HG03064 (cell line): ENCODE measurements around the gene NPHS2.
"Not testable (repeated sequence)": the region's sequence is repeated elsewhere in the genome, so short reads cannot be mapped to it uniquely, and the experiment has no call there.

Source experiments
- ATAC-seq: cut with Tn5 transposase; IDR thresholded peaks from one replicate; pipeline ENCODE4 v1.9.1; 2021; ENCODE audit warnings: low read depth; ENCODE audit not compliant: unreplicated experiment

Gene NPHS2

DNA sequence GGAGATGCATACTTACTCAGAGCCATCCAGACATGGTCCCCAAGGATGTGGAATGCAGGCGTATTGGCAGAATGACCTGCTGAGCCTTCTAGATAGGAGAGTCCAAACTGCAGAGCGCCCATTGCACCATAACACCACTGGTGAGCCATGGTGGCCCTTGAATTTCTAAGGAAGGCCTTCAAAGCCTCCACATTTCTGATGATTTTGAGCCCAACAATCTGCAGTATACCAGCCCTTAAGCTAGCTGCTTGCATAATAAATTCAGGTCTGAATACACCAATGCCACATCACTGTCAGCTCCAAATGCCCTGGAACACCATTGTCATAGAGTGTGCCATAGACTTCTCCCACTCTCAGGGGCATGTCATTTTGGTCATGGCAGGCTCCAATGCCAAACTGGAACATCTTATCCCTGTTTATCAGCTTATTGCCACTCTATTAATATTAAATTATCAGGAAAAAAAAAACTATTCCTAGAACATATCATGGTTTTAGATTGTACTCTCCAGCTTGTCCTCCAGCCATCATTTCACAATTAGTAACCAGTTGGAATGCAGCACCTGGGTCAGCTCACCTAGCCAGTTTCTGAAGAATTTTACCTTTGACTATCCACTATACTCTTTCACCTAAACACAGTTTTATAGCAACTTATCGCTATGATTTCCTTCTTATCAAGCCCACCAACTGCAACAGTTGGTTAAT lies 26.9 kb downstream of the NPHS2 start:
- ATAC-seq: no peak

DNA sequence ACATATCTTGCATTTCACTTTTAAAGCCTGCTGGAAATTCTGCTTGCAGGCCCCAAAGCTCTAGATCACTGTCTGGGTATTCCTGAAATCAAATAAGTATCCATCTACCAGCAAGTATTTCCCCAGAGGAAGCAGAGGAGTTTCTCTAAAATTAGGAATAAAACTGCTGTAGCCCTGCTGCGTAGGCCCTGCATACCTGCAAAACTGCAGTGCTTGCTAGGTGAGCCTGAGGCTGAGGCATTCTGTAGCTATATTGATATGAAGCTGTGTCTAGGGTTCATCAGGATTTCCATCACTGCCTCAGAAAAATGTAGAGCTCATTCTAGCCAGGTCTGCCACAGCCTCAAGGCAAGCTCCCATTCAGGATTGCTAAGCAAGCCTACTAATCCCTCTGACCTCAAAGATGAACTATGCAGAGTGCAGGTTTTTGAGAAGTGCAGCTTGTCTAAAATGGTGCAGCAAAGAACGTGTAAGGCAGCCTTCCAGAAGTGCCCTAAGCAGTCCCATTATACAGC lies 28.7 kb downstream of the NPHS2 start:
- ATAC-seq: no peak

DNA sequence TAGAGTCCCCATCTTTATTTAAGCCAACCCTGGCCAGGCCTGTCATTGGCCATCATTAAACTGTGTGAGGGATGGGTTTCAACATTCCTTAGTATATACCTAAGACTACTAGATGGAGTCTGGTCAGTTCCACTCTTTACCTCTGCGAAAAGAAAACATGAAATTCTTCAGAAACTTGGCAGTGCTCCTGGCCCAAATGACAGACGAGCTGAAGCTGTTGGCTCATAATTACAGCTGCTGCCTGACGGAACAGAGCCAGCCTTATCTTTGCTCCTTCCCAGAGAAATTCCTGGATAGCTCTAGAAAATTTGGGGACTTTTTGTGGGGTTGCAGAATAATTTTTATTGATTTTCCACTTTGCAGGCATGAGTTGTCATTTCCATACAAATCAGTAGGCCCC lies 30.4 kb downstream of the NPHS2 start:
- no peak for ATAC-seq

DNA sequence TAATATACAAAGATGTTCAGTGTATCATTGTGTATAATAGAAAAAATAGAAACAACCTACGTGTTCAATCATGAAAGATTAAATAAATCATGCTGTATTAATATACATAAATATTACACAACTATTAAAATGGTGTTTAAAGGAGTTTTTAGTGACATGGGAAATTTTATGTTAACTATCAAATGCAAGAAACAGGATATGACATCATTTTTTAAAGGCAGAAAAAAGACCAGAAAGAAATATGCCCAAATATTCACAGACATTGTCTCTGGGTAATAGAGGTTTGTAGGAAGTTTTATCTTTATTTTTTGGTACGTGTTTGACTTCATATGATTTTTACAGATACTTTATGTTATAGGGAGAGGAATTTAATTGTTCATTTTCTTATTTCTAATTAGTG lies 34.0 kb downstream of the NPHS2 start:
- ATAC-seq: no peak

DNA sequence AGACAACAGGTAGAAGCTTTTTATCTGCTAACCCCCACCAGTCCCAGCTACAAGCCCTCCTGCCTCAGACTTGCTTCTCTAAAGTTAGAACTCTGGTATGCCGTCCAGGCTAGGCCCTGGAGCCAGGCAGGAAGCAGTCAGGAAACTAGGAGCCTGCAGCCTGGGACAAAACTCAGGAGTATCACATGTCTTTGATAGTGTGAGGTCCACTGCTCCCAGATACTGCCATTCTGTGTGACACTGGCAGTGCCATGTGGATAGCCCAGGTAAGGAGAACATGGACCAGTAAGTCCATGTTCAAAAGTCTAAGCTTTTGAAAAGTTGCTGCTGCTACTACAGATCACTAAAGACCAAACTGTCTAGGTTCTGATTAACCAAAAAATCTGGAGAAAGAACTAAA lies 45.4 kb downstream of the NPHS2 start:
- ATAC-seq: no peak

DNA sequence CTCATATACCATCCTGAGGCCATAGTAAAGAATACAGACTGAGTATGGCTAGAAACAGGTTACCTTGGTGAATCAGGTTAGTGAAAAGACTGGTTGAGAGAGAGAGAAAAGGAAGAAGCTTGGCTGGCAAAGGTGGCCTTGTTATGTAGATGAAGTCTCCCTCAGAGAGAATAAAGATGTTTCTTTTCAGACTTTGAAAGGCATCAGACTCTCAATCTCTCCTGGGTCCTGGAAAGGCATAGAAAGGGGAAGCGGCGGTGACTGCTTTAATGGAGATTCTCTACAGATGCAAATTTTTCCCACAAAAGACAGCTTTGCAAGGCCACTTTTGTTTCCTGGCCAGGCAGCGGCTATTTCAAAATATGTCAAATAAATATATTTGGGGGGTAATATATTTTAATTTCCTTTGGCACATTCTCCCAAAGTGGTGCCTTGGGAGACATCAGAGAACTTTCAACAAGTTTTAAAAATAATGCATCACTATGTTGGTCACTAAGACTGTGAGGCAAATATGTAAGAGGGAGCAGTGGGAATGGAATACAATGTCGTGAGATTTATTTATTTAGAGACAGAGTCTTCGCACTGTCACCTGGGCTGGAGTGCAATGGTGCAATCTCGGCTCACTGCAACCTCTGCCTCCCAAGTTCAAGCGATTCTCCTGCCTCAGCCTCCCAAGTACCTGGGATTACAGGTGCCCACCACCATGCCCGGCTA lies 46.1 kb downstream of the NPHS2 start:
- ATAC-seq: no peak

DNA sequence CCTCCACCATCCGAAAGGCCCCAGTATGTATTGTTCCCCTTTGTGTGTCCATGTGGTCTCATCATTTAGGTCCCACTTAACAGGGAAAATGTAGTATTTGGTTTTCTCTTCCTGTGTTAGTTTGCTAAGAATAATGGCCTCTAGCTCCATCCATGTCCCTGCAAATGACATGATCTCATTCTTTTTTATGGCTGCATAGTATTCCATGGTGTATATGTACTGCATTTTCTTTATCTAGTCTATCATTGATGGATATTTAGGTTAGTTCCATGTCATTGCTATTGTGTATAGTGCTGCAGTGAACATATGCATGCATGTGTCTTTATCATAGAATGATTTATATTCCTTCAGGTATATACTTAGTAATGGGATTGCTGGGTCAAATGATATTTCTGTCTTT lies 57.2 kb downstream of the NPHS2 start:
- ATAC-seq: not testable (repeated sequence)

DNA sequence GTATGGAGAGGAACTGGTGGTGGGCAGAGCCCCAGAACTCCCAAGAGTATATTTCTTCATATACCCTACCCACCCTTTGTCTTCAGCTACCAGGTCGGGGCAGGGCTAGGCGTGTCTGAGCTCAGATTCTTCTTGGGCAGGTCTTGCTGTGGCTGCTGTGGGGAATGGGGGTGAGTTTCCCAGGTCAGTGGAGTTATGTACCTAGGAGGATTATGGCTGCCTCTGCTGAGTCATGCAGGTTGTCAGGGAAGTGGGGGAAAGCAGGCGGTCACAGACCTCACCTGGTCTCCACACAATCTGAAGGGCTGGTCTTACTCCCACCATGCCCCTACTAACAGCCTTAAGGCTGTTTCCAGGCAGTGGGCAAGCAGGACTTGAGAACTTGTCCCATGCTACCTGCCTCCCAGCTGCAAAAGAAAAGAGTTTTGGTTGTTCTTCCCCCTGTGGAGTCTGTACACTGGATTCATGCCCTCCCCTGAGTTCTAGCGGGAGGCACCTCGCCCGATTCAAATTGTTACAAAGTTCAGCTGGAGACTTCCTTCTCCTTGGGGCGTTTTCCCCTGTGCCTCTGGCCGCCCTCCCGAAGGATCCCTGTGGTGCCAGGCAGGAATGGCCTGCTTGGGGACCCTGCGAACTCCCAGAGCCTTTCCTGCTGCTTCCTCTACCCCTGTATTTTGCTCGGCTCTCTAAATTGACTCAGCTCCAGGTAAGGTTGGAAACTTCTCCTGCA lies 58.6 kb downstream of the NPHS2 start:
- no peak for ATAC-seq

DNA sequence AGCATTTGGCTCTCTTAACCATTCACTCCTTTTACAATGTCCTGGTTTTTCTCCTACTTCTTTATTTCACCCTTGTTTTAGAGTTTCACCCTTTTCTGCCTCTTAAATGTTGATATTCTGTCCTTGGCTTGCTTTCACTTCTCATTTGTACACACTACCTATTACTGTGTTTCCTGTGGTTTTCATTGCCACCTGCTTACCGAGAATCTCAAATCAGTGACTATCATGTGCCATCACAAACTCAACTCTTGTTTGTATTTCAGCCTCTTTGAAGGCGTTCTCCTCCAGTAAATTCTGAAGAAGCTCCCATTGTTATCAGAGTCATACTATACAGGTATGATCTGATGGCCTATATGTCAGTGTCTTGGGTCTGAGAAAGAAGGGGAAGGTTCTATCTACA lies 65.7 kb downstream of the NPHS2 start:
- no peak for ATAC-seq

DNA sequence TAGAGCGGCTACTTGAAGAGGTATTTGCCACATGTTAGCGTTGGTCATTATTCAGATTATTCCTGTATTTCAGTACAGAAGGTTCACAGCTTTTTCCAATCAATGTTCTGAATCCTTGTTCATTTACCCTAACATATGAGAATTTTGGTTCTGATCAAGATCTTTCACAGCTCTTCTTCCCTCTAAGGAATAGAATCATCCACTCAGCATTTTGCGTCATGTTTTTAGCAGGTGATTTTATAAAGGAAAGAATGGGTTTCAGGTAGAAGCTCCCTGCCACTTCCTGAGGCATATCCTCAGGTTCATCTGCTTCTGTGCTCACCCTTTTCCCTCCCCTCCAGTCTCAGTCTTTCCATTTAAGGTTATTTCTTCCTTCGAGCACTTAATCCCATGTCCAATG lies 66.4 kb downstream of the NPHS2 start:
- ATAC-seq: no peak

DNA sequence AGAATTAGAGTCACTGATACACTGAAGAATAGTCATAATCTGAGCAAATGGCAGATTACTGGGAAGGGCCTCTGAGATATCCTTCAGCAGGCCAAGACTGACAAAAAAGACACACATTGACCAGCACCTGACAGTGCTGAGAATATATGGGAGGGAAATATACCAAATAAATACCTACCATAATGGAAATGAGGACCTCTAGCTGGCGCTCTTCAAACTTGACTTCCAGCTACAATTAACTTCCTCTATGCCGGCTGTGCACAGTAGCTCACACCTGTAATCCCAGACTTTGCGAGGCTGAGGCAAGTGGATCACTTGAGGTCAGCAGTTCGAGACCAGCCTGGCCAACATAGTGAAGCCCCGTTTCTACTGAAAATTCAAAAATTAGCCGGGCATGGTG lies 69.5 kb downstream of the NPHS2 start:
- no peak for ATAC-seq
